K562 (cell line): Measurements from ENCODE around the gene PRKCB. TPM values are rescaled to one million over a fixed set of nuclear protein-coding genes. Genes with fewer than 3 reads are reported as not detected.

ENCODE experiments used
- ATAC-seq: fragments of 200-7000 bp; cut with Tn5 transposase; 3 replicates; pipeline ENCODE4 v1.9.1; 2020; ENCODE audit warnings: moderate library complexity
- BruUV-seq: library from RNA; stranded (reverse); fragments of 400-500 nt; replicated peaks from 2 replicates; lab custom pipeline; 2021; lab: Mats Ljungman, UMichigan
- CTCF ChIA-PET: fragments of 300-600 bp; formaldehyde crosslinking; extraction: SDS; loops from one replicate; lab custom pipeline; 2021; ENCODE audit warnings: low intra/inter-chr PET ratio; lab: Yijun Ruan, JAX
- POLR2A ChIA-PET: fragments of 300-600, 350-650 bp; sonication (Branson Sonifier 250); formaldehyde crosslinking; extraction: SDS; loops from one replicate; lab custom pipeline; 2021; ENCODE audit warnings: antibody characterized with exemption, inconsistent platforms; lab: Yijun Ruan, JAX
- DNase-seq, 4 experiments: peaks; one replicate each; pipeline versions ENCODE4 v3.0.0 to v3.0.0-alpha.2; 2011 to 2018; ENCODE audit warnings: low spot score in 3 of 4, mixed read lengths in 3 of 4; ENCODE audit errors: extremely low read depth in 1 of 4
- FAIRE-seq: peaks from 2 replicates; lab custom pipeline; 2011; peaks lifted over from hg19 to GRCh38; lab: Jason Lieb, UNC
- H2AFZ ChIP-seq: 2 replicates; pipeline ENCODE4 v1.6.0; 2011; ENCODE audit warnings: low read depth, low read length, control low read depth, inconsistent platforms
- H3K27ac ChIP-seq: fragments of 200-600 bp; 3 replicates; pipeline ENCODE4 v1.8.0; 2011; ENCODE audit warnings: low read depth, mild to moderate bottlenecking, control low read depth, inconsistent platforms, low read length, moderate library complexity, mixed read lengths; ENCODE audit errors: extremely low read depth
- H3K27me3 ChIP-seq, 2 experiments: fragments of 300-600 bp in 1 of 2; 2 replicates in 1 of 2; 3 replicates in 1 of 2; pipeline versions ENCODE4 v1.6.0 to v1.8.0; 2011; ENCODE audit warnings: inconsistent platforms in 2 of 2, low read length in 2 of 2, mild to moderate bottlenecking in 1 of 2, mixed read lengths in 1 of 2, moderate library complexity in 1 of 2; ENCODE audit not compliant: control insufficient read depth in 2 of 2, insufficient read depth in 2 of 2
- H3K36me3 ChIP-seq: fragments of 300-600 bp; 3 replicates; pipeline ENCODE4 v1.8.0; 2011; ENCODE audit warnings: mild to moderate bottlenecking, low read length, inconsistent platforms; ENCODE audit not compliant: control insufficient read depth, insufficient read depth
- H3K4me1 ChIP-seq, 2 experiments: fragments of 200-600 bp in 1 of 2; replicated peaks in 1 of 2; 2 replicates in 1 of 2; 3 replicates in 1 of 2; pipeline versions ENCODE4 v1.5.1 to v1.8.0; 2011; ENCODE audit warnings: inconsistent platforms in 2 of 2, low read length in 2 of 2, mild to moderate bottlenecking in 1 of 2, mixed read lengths in 1 of 2, moderate library complexity in 1 of 2; ENCODE audit not compliant: control insufficient read depth in 2 of 2, insufficient read depth in 2 of 2
- H3K4me2 ChIP-seq: 2 replicates; pipeline ENCODE4 v1.6.1; 2011; ENCODE audit warnings: low read length, control low read depth, inconsistent platforms, mixed read lengths; ENCODE audit not compliant: insufficient read depth
- H3K4me3 ChIP-seq: fragments of 200-600 bp; sonication (generic), shearing (Covaris generic); 2 replicates; pipeline ENCODE4 v1.5.1; 2016; ENCODE audit warnings: control low read depth, inconsistent platforms
- H3K79me2 ChIP-seq: fragments of 200-600 bp; 3 replicates; pipeline ENCODE4 v1.8.0; 2011; ENCODE audit warnings: low read length, inconsistent platforms; ENCODE audit not compliant: control insufficient read depth, insufficient read depth
- H3K9ac ChIP-seq, 2 experiments: 2 replicates each; pipeline versions ENCODE4 v1.6.0 to v1.6.1; 2011; ENCODE audit warnings: low read depth in 2 of 2, low read length in 2 of 2, control low read depth in 1 of 2, inconsistent platforms in 1 of 2, mild to moderate bottlenecking in 1 of 2, mixed read lengths in 1 of 2; ENCODE audit not compliant: insufficient read depth in 1 of 2
- H3K9me1 ChIP-seq: one replicate; pipeline ENCODE4 v1.6.0; 2011; ENCODE audit warnings: inconsistent platforms, mild to moderate bottlenecking, low read length, moderate library complexity; ENCODE audit not compliant: control insufficient read depth, insufficient read depth
- H3K9me3 ChIP-seq: replicated peaks from 2 replicates; pipeline ENCODE4 v1.5.1; 2011; ENCODE audit warnings: low read depth, low read length, inconsistent platforms; ENCODE audit not compliant: control insufficient read depth, insufficient read depth
- H4K20me1 ChIP-seq: replicated peaks from 2 replicates; pipeline ENCODE4 v1.6.1; 2011; ENCODE audit warnings: low read length, inconsistent platforms, mixed read lengths; ENCODE audit not compliant: control insufficient read depth, insufficient read depth
- BHLHE40 ChIP-seq: IDR thresholded peaks from 2 replicates; pipeline ENCODE4 v1.6.1; 2011; ENCODE audit warnings: low read length, improper control_type of control experiment
- ERF ChIP-seq: fragments of 450-650 bp; formaldehyde crosslinking; IDR thresholded peaks from 2 replicates; pipeline ENCODE4 v1.4.0; 2020; ENCODE audit warnings: mild to moderate bottlenecking, mixed read lengths
- FOSL1 ChIP-seq: fragments of 200-800 bp; sonication (Bioruptor generic); conservative IDR thresholded peaks from 2 replicates; pipeline ENCODE4 v1.6.1; 2016; ENCODE audit warnings: missing genetic modification characterization, missing compliant biosample characterization
- FOXJ2 ChIP-seq: fragments of 200-800 bp; sonication (Bioruptor generic); IDR thresholded peaks from 2 replicates; pipeline ENCODE4 v1.6.1; 2016; ENCODE audit warnings: missing genetic modification characterization, missing compliant biosample characterization
- JUND ChIP-seq, 2 experiments: IDR thresholded peaks; 2 replicates in 1 of 2; 3 replicates in 1 of 2; pipeline ENCODE4 v1.6.1; 2011; ENCODE audit warnings: borderline replicate concordance in 2 of 2, low read depth in 2 of 2, low read length in 2 of 2, improper control_type of control experiment in 1 of 2, missing biosample characterization in 1 of 2, missing genetic modification characterization in 1 of 2, missing genetic modification reagents in 1 of 2
- MAX ChIP-seq: sonication (generic); formaldehyde crosslinking; IDR thresholded peaks from 2 replicates; pipeline ENCODE4 v1.9.0; 2022; ENCODE audit warnings: mild to moderate bottlenecking, missing genetic modification reagents
- TOE1 ChIP-seq, 2 experiments: fragments of 450-650 bp in 1 of 2; sonication (generic) in 1 of 2; formaldehyde crosslinking in 1 of 2; IDR thresholded peaks; 2 replicates each; pipeline versions ENCODE4 v1.7.1 to v1.8.0; 2016 to 2022; ENCODE audit warnings: borderline replicate concordance in 2 of 2, mild to moderate bottlenecking in 2 of 2, antibody characterized with exemption in 1 of 2, inconsistent platforms in 1 of 2, low read depth in 1 of 2, missing genetic modification reagents in 1 of 2, moderate library complexity in 1 of 2
- ZFX ChIP-seq: sonication (generic); formaldehyde crosslinking; IDR thresholded peaks from 2 replicates; pipeline ENCODE4 v1.8.0; 2022; ENCODE audit warnings: mild to moderate bottlenecking, missing genetic modification reagents, moderate library complexity
- WGBS: fragments of 100-300 bp; shearing (Covaris generic); methylation state at CpG from one replicate; pipeline ENCODE4 v1.1.6; 2016; ENCODE audit warnings: low coverage, mixed read lengths; ENCODE audit not compliant: insufficient coverage; ENCODE audit errors: missing lambda C conversion rate; 5-methylcytosine and 5-hydroxymethylcytosine counted together
- in situ Hi-C: fragments of 300-500 bp; cut with MboI; formaldehyde crosslinking; loops from 4 replicates; pipeline ENCODE4 v1.15.0; 2018; ENCODE audit warnings: inconsistent platforms, mixed read lengths
- intact Hi-C: fragments of 100-400 bp; cut with micrococcal nuclease; formaldehyde crosslinking; loops from 2 replicates; pipeline ENCODE4 v1.14.2; 2022
- polyA plus RNA-seq, 8 experiments: library from polyadenylated mRNA; depleted of rRNA in 4 of 8; stranded (reverse) in 5 of 8; unstranded in 3 of 8; fragments of >200 nt; fragmentation: Nextera tagmentation in 2 of 8; fragmentation: Illumina TruSeq in 1 of 8; extraction: Ambion mirVana in 2 of 8; extraction: Trizol in 1 of 8; gene quantifications; 2 replicates each; pipeline versions ENCODE4 v1.2.1 to v1.2.3, GENCODE V29; 2011 to 2014; ENCODE audit warnings: inconsistent platforms in 1 of 8, missing spikeins in 1 of 8
- total RNA-seq, 7 experiments: library from RNA; depleted of rRNA in 6 of 7; stranded (reverse); fragments of >200 nt in 6 of 7; fragmentation: Illumina TruSeq in 2 of 7; extraction: Trizol in 2 of 7; gene quantifications; 2 replicates each; pipeline versions ENCODE4 v1.2.1 to v1.2.3, GENCODE V29; 2011 to 2021; ENCODE audit warnings: low replicate concordance in 1 of 7
- TF ChIP-seq, protein P1 (sequence below): sonication (generic); formaldehyde crosslinking; IDR thresholded peaks from 2 replicates; pipeline ENCODE4 v1.9.0; 2022; ENCODE audit warnings: mild to moderate bottlenecking, missing genetic modification reagents
- TF ChIP-seq, protein P2 (sequence below), 2 experiments: fragments of 450-650 bp in 1 of 2; sonication (generic) in 1 of 2; formaldehyde crosslinking in 1 of 2; IDR thresholded peaks in 1 of 2; conservative IDR thresholded peaks in 1 of 2; 2 replicates each; pipeline versions ENCODE4 v1.6.1 to v1.8.1; 2016 to 2023; ENCODE audit warnings: mild to moderate bottlenecking in 2 of 2, moderate library complexity in 2 of 2, inconsistent platforms in 1 of 2, missing genetic modification reagents in 1 of 2
- TF ChIP-seq, protein P3 (sequence below): fragments of 450-650 bp; formaldehyde crosslinking; IDR thresholded peaks from 2 replicates; pipeline ENCODE4 v1.4.0; 2020; ENCODE audit warnings: mild to moderate bottlenecking, mixed read lengths

PRKCB gene
- total and polyA plus RNA-seq, 9 of the 15 experiments (the other 6 are each of a cell fraction or from before 2014, with no cell fraction given), result 49.9 to 276 (median 148) TPM

- Histone ChIP-seq H3K27ac (no peak overlapping the region), H3K36me3 (no peaks in the 10 kb centered on the region), H3K4me1 (no peaks in the 10 kb centered on the region; a peak in 1 of 5 replicates), H3K27me3 (no peaks in the 10 kb centered on the region), H3K9ac (no peak overlapping the region), H3K9me1 (no peaks in the 10 kb centered on the region), H4K20me1 (no peaks in the 10 kb centered on the region), H3K79me2 (no peaks in the 10 kb centered on the region), H3K9me3 (no peaks in the 10 kb centered on the region), H3K4me2 (no peak overlapping the region), H3K4me3 (no peak overlapping the region), H2AFZ (no peak overlapping the region)
- WGBS, result 29% methylated on average over 6 of the region's 6 CpGs
- intact Hi-C loops, result no loop called here
- ATAC-seq (no peak), DNase-seq (no peak), FAIRE-seq (peak; percentile 6)
- ChIA-PET POLR2A (interaction anchor here (0.6 kb wide), 1 partner anchor 171 kb away, joined by 5 read pairs; no protein-coding TSS in a partner anchor), CTCF (no interaction called here)
- BruUV-seq, result no TSS peak
- in situ Hi-C loops, result no loop called here
- TF ChIP-seq ZFX (CRISPR knock-in tag) (peak; percentile 48; the same call in 1 of the 2 replicates), ERF (CRISPR knock-in tag) (no peak), FOXJ2 (tag) (no peak), JUND (IDR thresholded peaks at IDR 0.05; ENCODE audit: borderline replicate concordance, low read depth, low read length) (peak; percentile 67; the same call in 1 of the 2 replicates), JUND (tag; IDR thresholded peaks at IDR 0.05; ENCODE audit: borderline replicate concordance, low read depth, low read length) (peak; percentile 37; the same call in 1 of the 3 replicates), TOE1 (IDR thresholded peaks at IDR 0.05; ENCODE audit: borderline replicate concordance) (peak; percentile 62; the same call in 1 of the 2 replicates), TOE1 (CRISPR knock-in tag; IDR thresholded peaks at IDR 0.05; ENCODE audit: borderline replicate concordance, low read depth) (no peak), FOSL1 (tag) (peak; percentile 63), MAX (CRISPR knock-in tag) (peak; percentile 48; the same call in 1 of the 2 replicates), BHLHE40 (peak; percentile 82)
- TF ChIP-seq, protein P1, sequence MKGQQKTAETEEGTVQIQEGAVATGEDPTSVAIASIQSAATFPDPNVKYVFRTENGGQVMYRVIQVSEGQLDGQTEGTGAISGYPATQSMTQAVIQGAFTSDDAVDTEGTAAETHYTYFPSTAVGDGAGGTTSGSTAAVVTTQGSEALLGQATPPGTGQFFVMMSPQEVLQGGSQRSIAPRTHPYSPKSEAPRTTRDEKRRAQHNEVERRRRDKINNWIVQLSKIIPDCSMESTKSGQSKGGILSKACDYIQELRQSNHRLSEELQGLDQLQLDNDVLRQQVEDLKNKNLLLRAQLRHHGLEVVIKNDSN (CRISPR knock-in tag), result peak; percentile 37; the same call in 1 of the 2 replicates
- TF ChIP-seq, protein P2, sequence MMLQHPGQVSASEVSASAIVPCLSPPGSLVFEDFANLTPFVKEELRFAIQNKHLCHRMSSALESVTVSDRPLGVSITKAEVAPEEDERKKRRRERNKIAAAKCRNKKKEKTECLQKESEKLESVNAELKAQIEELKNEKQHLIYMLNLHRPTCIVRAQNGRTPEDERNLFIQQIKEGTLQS (IDR thresholded peaks at IDR 0.05), result peak; percentile 64
- TF ChIP-seq, protein P2 (CRISPR knock-in tag; conservative IDR thresholded peaks at IDR 0.05), result no peak
- TF ChIP-seq, protein P3, sequence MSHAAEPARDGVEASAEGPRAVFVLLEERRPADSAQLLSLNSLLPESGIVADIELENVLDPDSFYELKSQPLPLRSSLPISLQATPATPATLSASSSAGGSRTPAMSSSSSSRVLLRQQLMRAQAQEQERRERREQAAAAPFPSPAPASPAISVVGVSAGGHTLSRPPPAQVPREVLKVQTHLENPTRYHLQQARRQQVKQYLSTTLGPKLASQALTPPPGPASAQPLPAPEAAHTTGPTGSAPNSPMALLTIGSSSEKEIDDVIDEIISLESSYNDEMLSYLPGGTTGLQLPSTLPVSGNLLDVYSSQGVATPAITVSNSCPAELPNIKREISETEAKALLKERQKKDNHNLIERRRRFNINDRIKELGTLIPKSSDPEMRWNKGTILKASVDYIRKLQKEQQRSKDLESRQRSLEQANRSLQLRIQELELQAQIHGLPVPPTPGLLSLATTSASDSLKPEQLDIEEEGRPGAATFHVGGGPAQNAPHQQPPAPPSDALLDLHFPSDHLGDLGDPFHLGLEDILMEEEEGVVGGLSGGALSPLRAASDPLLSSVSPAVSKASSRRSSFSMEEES, result peak; percentile 21; the same call in 1 of the 2 replicates
These were observed 40.4 kb upstream of the PRKCB start for GRCh38 chr16:23795378-23795777.
